C4-2B (cell line): Measurements from ENCODE around the gene COL4A2.

Experiments
- ZFX ChIP-seq: fragments of 450-650 bp; IDR thresholded peaks from 2 replicates; pipeline ENCODE4 v1.6.1; 2017
- TF ChIP-seq, protein P1 (sequence below): fragments of 450-650 bp; conservative IDR thresholded peaks from 2 replicates; pipeline ENCODE4 v1.5.1; 2017; ENCODE audit warnings: mild to moderate bottlenecking

DNA sequence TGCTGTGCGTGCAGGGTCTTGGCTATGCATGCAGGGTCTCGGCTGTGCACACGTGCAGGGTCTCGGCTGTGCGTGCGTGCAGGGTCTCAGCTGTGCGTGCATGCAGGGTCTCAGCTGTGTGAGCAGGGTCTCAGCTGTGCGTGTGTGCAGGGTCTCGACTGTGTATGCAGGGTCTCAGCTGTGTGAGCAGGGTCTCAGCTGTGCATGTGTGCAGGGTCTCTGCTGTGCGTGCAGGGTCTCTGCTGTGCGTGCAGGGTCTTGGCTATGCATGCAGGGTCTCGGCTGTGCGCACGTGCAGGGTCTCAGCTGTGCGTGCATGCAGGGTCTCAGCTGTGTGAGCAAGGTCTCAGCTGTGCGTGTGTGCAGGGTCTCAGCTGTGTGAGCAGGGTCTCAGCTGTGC, 212.0 kb downstream of the COL4A2 start:
- TF ChIP-seq, protein P1, sequence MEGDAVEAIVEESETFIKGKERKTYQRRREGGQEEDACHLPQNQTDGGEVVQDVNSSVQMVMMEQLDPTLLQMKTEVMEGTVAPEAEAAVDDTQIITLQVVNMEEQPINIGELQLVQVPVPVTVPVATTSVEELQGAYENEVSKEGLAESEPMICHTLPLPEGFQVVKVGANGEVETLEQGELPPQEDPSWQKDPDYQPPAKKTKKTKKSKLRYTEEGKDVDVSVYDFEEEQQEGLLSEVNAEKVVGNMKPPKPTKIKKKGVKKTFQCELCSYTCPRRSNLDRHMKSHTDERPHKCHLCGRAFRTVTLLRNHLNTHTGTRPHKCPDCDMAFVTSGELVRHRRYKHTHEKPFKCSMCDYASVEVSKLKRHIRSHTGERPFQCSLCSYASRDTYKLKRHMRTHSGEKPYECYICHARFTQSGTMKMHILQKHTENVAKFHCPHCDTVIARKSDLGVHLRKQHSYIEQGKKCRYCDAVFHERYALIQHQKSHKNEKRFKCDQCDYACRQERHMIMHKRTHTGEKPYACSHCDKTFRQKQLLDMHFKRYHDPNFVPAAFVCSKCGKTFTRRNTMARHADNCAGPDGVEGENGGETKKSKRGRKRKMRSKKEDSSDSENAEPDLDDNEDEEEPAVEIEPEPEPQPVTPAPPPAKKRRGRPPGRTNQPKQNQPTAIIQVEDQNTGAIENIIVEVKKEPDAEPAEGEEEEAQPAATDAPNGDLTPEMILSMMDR = no peak
- no peak for TF ChIP-seq ZFX
